Activated T-cell treated with anti-CD3 and anti-CD28 coated beads, Interleukin-2, amount 50 U/mL, for 4 hours (primary cell): Measurements from ENCODE around the gene POLE3. TPM values are rescaled to one million over a fixed set of nuclear protein-coding genes. Genes with fewer than 3 reads are reported as not detected.
"Not testable (repeated sequence)": the region's sequence is repeated elsewhere in the genome, so short reads cannot be mapped to it uniquely, and the experiment has no call there.

Experiments
- ATAC-seq, 2 donors: fragments of 200-7000 bp; cut with Tn5 transposase; one replicate each; pipeline ENCODE4 v1.10.0; 2021
- DNase-seq: peaks from one replicate; pipeline ENCODE4 v3.0.0-alpha.2; 2020
- H3K27me3 Mint-ChIP-seq: one replicate; pipeline ENCODE4 v1.8.0; 2021; ENCODE audit warnings: low read depth, mixed read lengths
- H3K36me3 Mint-ChIP-seq: one replicate; pipeline ENCODE4 v1.8.0; 2022; ENCODE audit warnings: mixed read lengths; ENCODE audit not compliant: insufficient read depth
- H3K4me1 Mint-ChIP-seq: one replicate; pipeline ENCODE4 v1.8.0; 2021; ENCODE audit warnings: low read depth, mixed read lengths
- H3K4me3 Mint-ChIP-seq: one replicate; pipeline ENCODE4 v1.8.0; 2021; ENCODE audit warnings: mild to moderate bottlenecking, moderate library complexity, mixed read lengths
- H3K9me3 Mint-ChIP-seq: one replicate; pipeline ENCODE4 v1.8.0; 2021; ENCODE audit warnings: mixed read lengths
- total RNA-seq, 3 donors: library from RNA; stranded (reverse); gene quantifications; one replicate each; pipeline ENCODE4 v1.2.1, GENCODE V29; 2021

The POLE3 gene
- total RNA-seq, 3 donors from 2014 or later, result 97.5 to 111 (median 106) TPM

DNA sequence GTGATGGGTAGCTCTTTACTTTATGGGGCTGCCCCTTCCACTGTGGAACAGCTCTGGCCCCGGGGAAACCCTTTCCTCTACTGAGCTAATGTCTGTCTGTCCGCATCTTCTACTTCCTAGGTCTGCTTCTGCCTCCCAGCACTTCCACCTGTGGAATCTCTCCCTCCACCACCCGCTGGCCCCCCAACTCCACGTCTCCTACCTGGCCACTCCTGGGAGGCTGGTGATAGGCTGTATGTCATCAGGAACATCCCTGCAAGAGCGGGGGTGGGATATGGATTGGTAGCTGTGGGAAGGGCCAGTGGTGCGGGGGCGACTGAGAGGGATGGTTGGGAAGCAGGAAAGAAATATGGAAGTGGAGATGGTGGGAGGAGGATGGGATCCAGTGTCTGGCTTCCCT is 18.6 kb downstream of the POLE3 start:
- no peaks in the 10 kb centered on the region for H3K27me3 Mint-ChIP-seq
- no peak overlapping the region for H3K4me3 Mint-ChIP-seq
- H3K4me1 Mint-ChIP-seq, result no peaks in the 10 kb centered on the region
- no peak for ATAC-seq
- H3K9me3 Mint-ChIP-seq, result no peaks in the 10 kb centered on the region
- no peak for DNase-seq
- peaks cover 21% of the 10 kb centered on the region for H3K36me3 Mint-ChIP-seq

DNA sequence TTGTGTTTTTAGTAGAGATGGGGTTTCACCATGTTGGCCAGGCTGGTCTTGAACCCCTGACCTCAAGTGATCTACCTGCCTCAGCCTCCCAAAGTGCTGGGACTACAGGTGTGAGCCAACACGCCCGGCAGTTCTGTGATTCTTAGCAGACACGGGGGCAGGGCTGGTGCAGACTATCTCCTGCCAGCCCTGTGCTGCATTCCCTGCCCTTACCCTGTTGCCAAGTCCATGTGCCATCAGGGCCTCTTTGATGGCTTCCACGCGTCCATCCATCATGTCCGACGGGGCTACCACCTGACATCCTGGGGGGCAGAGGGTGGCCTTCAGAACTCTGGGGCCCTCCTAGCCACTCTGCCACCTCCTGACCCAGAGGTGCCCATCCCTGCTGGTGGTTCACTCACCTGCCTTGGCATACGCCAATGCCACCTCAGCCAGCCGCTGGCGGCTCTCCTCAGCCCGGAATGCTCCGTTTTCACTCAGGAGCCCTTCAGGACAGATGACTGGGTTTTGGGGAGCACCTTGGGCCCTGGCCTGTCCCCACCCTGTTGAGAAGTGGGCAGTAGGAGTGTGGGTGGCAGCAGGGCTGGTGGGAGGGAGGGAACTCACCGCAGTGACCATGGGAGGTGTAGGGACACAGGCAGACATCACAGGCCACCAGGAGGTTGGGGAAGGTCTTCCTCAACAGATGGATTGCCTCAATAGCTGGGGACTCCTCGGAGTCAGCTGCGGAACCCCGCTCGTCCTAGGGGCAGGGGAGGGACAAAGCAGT is 20.1 kb downstream of the POLE3 start:
- DNase-seq, result no peak
- Mint-ChIP-seq H3K4me1 (no peaks in the 10 kb centered on the region), H3K4me3 (no peak overlapping the region), H3K36me3 (peaks cover 21% of the 10 kb centered on the region), H3K9me3 (no peaks in the 10 kb centered on the region), H3K27me3 (no peaks in the 10 kb centered on the region)
- ATAC-seq, result no peak

DNA sequence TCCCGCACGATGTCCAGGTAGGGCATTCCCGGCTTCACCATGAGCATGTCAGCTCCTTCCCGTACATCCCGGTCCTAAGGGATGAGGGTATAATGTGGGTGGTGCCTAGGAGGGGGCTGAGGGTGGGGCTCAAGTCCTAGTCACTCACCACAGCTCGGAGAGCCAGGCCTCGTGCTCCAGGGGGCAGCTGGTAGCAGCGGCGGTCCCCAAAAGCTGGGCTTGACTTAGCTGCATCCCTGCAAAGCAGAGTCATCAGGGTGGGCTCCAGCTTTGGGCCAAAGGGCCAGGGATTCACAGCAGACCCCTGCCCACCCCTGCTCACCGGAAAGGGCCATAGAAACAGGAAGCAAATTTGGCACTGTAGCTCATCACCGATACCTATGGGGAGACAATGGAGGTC is 21.0 kb downstream of the POLE3 start:
- H3K4me1 Mint-ChIP-seq, result no peaks in the 10 kb centered on the region
- H3K9me3 Mint-ChIP-seq, result no peaks in the 10 kb centered on the region
- peaks cover 20% of the 10 kb centered on the region for H3K36me3 Mint-ChIP-seq
- ATAC-seq (no peak), DNase-seq (no peak)
- no peak overlapping the region for H3K4me3 Mint-ChIP-seq
- no peaks in the 10 kb centered on the region for H3K27me3 Mint-ChIP-seq

DNA sequence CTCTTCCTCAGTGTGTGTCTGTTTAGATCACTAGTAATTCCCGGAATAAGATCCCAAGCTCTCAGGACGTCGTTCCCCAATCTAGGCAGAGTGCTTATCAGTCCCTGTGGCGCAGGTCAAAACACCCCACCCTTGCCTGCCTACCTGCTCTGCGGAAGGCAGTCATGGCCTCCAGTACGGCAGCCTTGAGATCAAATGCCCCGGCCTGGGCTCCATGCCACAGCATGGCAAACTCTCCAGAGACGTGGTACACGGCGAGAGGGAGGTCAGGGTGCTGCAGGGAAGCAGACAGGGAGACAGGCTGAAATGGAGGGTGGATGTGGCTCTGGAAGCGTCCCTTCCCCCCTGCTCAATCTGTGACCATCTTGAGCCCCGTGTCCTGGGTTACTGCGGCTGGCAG is 21.6 kb downstream of the POLE3 start:
- H3K27me3 Mint-ChIP-seq, result no peaks in the 10 kb centered on the region
- no peak overlapping the region for H3K4me3 Mint-ChIP-seq
- H3K36me3 Mint-ChIP-seq, result peaks cover 20% of the 10 kb centered on the region
- H3K9me3 Mint-ChIP-seq, result no peaks in the 10 kb centered on the region
- no peaks in the 10 kb centered on the region for H3K4me1 Mint-ChIP-seq
- no peak for DNase-seq
- no peak for ATAC-seq

DNA sequence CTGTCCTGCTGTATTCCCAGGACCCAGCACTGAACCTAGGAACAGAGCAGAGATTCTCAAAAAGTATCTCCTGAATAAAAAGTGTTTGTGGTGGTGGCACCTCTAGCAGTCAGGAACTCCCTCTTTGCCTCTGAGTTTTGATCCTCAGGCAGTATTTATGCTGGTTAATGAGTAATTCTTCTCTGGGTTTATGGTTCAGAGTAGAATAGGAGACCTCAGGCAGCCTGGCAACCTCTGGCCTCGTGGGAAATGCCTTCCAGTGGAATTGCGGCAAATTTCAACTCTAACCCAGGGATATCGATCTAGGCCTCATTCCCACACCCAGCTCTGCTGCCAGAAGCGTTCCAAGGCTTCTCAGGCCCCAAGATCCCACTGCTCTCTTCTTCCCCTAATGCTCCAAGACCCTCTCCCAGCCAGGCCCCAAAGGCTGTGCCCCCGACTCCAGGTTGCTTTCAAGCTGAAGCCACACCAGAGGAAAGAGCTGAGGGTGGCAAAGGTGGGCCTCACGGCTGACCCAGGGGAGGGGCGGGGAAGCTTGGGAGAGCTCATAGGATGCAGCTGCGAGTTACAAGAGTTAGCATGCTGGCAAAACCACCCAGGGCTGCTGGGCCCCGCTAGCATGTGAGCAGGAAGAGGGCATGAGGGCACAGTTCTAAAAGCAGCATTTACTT is 22.8 kb downstream of the POLE3 start:
- peaks cover 20% of the 10 kb centered on the region for H3K36me3 Mint-ChIP-seq
- ATAC-seq (no peak), DNase-seq (no peak)
- no peaks in the 10 kb centered on the region for H3K9me3 Mint-ChIP-seq
- no peaks in the 10 kb centered on the region for H3K4me1 Mint-ChIP-seq
- no peak overlapping the region for H3K4me3 Mint-ChIP-seq
- H3K27me3 Mint-ChIP-seq, result no peaks in the 10 kb centered on the region

DNA sequence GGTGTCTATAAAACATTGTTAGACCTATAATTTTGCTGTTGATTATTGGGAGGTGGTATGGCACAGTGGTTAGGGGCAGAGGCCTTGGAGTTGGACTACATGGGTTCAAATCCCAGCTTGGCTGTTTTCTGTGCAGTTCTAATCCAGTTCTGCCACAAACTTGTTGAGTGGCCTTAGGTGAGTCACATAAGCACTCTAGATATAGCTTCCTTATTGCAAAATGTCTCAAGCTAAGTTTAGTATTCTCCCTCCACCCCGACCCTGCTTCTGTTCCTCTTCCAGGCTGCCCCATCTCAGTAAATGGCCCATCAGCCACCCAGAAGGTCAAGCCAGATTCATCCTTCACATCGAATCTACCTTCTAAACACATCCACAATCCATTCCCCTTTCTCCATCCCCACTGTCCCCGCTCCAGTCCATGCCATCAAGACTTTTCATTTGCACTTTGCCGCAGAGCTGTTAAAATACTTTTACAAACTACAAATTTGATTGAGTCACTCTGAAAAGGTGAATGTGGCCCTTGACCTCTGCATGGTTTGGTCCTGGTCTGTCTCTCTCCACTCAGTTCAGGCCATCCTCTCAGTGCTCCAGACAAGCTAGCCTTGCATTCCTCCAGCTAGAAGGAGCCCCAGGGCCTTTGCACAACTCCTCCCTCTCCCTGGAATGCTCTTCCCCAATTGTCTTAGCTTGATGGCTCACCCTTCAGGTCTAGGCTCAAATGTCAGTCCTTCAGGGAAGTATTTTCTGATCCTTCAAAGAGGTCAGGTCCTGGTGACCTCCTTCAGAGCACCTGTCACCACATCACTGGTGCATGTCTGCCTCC is 23.7 kb downstream of the POLE3 start:
- ATAC-seq, result no peak
- Mint-ChIP-seq H3K36me3 (peaks cover 20% of the 10 kb centered on the region), H3K9me3 (no peaks in the 10 kb centered on the region), H3K4me1 (no peaks in the 10 kb centered on the region), H3K27me3 (no peaks in the 10 kb centered on the region), H3K4me3 (no peak overlapping the region)
- DNase-seq, result no peak

DNA sequence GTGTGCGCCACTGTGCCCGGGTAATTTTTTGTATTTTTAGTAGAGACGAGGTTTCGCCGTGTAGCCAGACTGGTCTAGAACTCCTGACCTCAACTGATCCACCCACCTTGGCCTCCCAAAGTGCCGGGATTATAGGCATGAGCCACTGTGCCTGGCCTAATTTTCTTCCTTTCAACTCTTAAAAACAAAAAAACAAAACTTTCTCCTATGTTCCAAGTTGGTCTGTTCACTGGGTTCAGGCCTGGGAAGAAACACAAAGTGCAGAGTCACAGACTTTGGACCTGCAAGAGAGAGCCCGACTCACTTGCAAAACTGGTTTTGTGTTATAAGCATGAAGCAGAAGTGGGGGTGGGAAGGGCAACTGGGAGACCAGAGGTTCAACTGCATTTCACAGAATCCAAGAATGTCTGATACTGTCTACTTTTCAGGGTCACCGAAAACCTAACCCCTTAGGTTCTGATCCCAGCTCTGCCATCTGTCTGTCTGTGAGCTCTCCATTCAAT is 28.5 kb downstream of the POLE3 start:
- H3K27me3 Mint-ChIP-seq, result no peaks in the 10 kb centered on the region
- no peaks in the 10 kb centered on the region for H3K9me3 Mint-ChIP-seq
- no peak overlapping the region for H3K4me3 Mint-ChIP-seq
- ATAC-seq (no peak), DNase-seq (no peak)
- peaks cover 3% of the 10 kb centered on the region for H3K4me1 Mint-ChIP-seq
- peaks cover 3% of the 10 kb centered on the region for H3K36me3 Mint-ChIP-seq

DNA sequence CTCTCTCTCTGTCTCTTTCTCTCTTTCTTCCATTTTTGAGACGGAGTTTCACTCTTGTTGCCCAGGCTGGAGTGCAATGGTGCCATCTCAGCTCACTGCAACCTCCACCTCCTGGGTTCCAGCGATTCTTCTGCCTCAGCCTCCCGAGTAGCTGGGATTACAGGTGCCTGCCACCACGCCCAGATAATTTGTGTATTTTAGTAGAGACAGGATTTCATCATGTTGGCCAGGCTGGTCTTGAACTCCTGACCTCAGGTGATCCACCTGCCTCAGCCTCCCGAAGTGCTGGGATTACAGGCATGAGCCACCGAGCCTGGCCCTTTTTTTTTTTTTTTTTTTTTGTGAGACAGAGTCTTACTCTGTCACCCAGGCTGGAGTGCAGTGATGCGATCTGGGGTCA is 29.0 kb downstream of the POLE3 start:
- H3K36me3 Mint-ChIP-seq, H3K4me3 Mint-ChIP-seq, DNase-seq, H3K9me3 Mint-ChIP-seq, H3K27me3 Mint-ChIP-seq, H3K4me1 Mint-ChIP-seq, ATAC-seq: not testable (repeated sequence)

DNA sequence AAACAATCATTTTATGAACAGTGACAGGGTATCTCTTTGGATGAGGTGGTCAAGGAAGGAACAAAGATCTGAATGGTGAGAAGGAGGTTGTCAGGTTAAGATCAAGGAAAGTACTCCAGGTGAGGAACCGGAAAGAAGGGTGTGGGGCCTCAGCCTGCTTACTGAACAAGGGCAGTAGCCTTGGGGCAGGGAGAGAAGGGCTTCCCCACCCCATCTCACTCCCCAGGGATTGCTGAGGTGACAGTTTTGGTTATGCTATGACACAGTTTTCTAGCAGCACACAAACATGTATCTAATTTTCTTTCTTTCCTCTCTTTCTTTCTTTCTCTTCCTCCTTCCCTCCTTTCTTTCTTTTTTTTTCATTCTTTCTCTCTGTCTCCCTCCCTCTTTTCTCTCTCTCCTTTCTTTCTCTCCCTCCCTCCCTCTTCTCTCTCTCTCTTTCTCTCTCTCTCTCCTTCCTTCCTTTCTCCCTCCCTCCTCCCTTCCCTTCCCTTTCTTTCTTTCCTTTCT is 29.6 kb downstream of the POLE3 start:
- peaks cover 3% of the 10 kb centered on the region for H3K4me1 Mint-ChIP-seq
- no peaks in the 10 kb centered on the region for H3K9me3 Mint-ChIP-seq
- no peak overlapping the region for H3K4me3 Mint-ChIP-seq
- DNase-seq (no peak), ATAC-seq (no peak)
- no peaks in the 10 kb centered on the region for H3K36me3 Mint-ChIP-seq
- no peaks in the 10 kb centered on the region for H3K27me3 Mint-ChIP-seq

DNA sequence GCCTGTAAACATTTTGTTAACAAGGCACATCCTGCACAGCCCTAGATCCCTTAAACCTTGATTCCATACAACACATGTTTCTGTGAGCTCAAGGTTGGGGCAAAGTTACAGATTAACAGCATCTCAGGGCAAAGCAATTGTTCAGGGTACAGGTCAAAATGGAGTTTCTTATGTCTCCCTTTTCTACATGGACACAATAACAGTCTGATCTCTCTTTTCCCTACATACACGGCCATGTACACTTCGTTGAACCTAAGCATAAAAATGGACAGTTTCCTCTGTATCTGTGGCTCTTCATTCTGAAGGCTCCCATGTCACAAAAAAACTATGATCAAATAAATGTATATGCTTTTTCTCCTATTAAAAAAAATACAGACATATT is 30.7 kb downstream of the POLE3 start:
- not testable (repeated sequence) for DNase-seq, H3K27me3 Mint-ChIP-seq, H3K9me3 Mint-ChIP-seq, H3K4me3 Mint-ChIP-seq, ATAC-seq, H3K36me3 Mint-ChIP-seq
- H3K4me1 Mint-ChIP-seq, result peaks cover 11% of the 10 kb centered on the region

DNA sequence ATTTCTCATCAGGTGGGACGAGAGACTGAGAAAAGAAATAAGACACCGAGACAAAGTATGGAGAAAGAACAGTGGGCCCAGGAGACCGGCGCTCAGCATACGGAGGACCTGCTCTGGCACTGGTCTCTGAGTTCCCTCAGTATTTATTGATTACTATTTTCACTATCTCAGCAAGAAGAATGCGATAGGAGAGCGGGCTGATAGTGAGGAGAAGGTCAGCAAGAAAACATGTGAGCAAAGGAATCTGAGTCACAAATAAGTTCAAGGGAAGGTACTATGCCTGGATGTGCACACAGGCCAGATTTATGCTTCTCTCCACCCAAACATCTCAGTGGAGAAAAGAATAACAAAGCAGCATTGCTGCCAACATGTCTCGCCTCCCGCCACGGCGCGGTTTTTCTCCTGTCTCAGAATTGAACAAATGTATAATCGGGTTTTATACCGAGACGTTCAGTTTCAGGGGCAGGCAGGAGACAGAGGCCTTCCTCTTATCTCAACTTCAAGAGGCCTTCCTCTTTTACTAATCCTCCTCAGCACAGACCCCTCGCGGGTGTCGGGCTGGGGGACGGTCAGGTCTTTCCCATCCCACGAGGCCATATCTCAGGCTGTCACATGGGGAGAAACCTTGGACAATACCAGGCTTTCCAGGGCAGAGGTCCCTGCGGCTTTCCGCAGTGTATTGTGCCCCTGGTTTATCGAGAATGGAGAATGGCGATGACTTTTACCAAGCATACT is 31.2 kb downstream of the POLE3 start:
- H3K4me3 Mint-ChIP-seq, H3K27me3 Mint-ChIP-seq, H3K9me3 Mint-ChIP-seq, ATAC-seq, H3K36me3 Mint-ChIP-seq, DNase-seq: not testable (repeated sequence)
- H3K4me1 Mint-ChIP-seq, result peaks cover 11% of the 10 kb centered on the region

DNA sequence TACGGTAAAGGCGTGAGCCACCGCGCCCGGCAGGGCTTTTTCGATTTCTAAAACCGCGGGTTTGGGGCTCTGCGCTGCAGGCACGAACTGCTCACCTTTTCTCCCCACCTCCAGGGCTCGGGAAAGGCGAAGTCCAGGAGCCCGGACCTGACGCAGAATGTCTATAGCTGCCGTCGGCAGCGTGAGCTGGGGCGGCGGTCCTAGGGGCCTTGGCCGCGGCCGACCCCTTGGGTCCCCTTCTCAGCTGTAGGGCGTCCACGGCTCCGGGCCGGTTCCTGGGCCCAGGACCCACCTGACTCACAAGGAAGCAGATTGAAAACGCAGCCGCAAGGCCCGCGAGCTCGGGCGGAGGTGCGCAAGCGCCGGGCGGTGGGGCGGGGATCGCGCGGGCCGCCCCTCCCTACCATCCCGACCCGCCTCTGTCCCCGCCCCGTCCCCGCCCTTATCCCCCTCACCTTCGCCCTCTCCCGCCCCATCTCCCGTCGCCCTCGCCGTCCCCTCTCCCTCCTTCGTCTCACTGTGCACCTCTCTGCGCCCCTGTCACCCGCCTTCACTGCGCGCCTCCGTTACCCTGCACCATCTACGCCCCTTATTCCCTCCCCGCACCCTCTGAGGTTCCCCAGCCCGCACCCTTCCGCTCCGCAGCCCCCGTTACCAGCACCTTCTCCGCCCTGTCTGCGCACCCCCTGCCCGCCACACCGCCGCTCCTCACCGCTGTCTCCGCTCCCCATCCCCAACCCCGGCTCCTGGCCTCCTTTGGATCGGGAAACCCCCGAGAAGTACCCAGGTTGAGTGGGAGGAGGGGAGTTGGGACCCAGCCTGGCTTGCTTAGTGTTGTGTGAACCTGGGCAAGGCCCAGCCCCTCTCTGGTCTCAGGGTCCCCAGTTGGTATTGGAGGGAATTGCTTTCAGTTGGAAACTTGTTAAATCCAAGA is 33.6 kb downstream of the POLE3 start, which contains the start of gene HDHD3:
Gene HDHD3, minus strand, starts transcription at position 353 of the 934 bp plus-strand sequence. CDS start 2,632 bp downstream, outside the sequence.
- ATAC-seq, result peak; percentile 89 to 93
- peaks cover 11% of the 10 kb centered on the region for H3K4me1 Mint-ChIP-seq
- H3K36me3 Mint-ChIP-seq, result peaks cover 4% of the 10 kb centered on the region

More for the DNA sequence above, 33.6 kb downstream of the POLE3 start, which contains the start of gene HDHD3:
- Mint-ChIP-seq H3K27me3 (peaks cover 9% of the 10 kb centered on the region), H3K4me3 (peak within 1 kb of the TSS; percentile 79), H3K9me3 (no peaks in the 10 kb centered on the region)
- peak; percentile 81 for DNase-seq
